OCI-LY3 (cell line): ENCODE results near the gene CBFA2T2.
"Not testable (repeated sequence)": the region's sequence is repeated elsewhere in the genome, so short reads cannot be mapped to it uniquely, and the experiment has no call there.

Experiments used
- H2AFZ ChIP-seq: fragments of 200-600, 300-600 bp; shearing (Covaris generic); 2 replicates; pipeline ENCODE4 v1.6.0; 2014; ENCODE audit warnings: antibody characterized with exemption, low read depth, low read length
- H3K27ac ChIP-seq: fragments of 200-600, 300-600 bp; sonication (generic); 2 replicates; pipeline ENCODE4 v1.5.1; 2014; ENCODE audit warnings: mild to moderate bottlenecking, low read length, moderate library complexity, mixed read lengths
- H3K27me3 ChIP-seq: fragments of 200-600, 300-600 bp; sonication (generic); 2 replicates; pipeline ENCODE4 v1.6.1; 2014; ENCODE audit warnings: low read depth, low read length, mixed read lengths
- H3K36me3 ChIP-seq: fragments of 200-600, 300-600 bp; sonication (generic); replicated peaks from 2 replicates; pipeline ENCODE3; 2014; ENCODE audit warnings: low read depth, low read length, mixed read lengths
- H3K4me1 ChIP-seq: fragments of 300-600, 200-600 bp; sonication (generic); 2 replicates; pipeline ENCODE4 v1.6.1; 2014; ENCODE audit warnings: low read length, mixed read lengths
- H3K4me2 ChIP-seq: fragments of 200-600, 300-600 bp; sonication (generic); 2 replicates; pipeline ENCODE4 v1.6.1; 2014; ENCODE audit warnings: low read length, mixed read lengths
- H3K4me3 ChIP-seq: fragments of 300-600, 200-600 bp; sonication (generic); 2 replicates; pipeline ENCODE4 v1.5.1; 2014; ENCODE audit warnings: antibody characterized with exemption, mild to moderate bottlenecking, low read length, moderate library complexity
- H3K79me2 ChIP-seq: fragments of 300-600, 200-600 bp; shearing (Covaris generic); 2 replicates; pipeline ENCODE4 v1.6.1; 2014; ENCODE audit warnings: mild to moderate bottlenecking, low read length, mixed read lengths
- H3K9ac ChIP-seq: fragments of 300-600, 200-600 bp; shearing (Covaris generic); 2 replicates; pipeline ENCODE4 v1.6.0; 2014; ENCODE audit warnings: mild to moderate bottlenecking, low read length, moderate library complexity
- H3K9me3 ChIP-seq: fragments of 200-600, 300-600 bp; shearing (Covaris generic); 2 replicates; pipeline ENCODE4 v1.6.1; 2014; ENCODE audit warnings: low read length, mixed read lengths; ENCODE audit not compliant: insufficient read depth
- H4K20me1 ChIP-seq: fragments of 200-600, 300-600 bp; sonication (generic); 2 replicates; pipeline ENCODE4 v1.6.1; 2016; ENCODE audit warnings: low read length, mixed read lengths; ENCODE audit not compliant: insufficient read depth
- EZH2phosphoT487 ChIP-seq: fragments of 200-600 bp; shearing (Covaris generic); IDR thresholded peaks from 2 replicates; pipeline ENCODE4 v1.6.1; 2018; ENCODE audit warnings: antibody characterized with exemption, mixed run types, low read depth
- TF ChIP-seq, protein P1 (sequence below): fragments of 200-600, 300-600 bp; sonication (generic); IDR thresholded peaks from 2 replicates; pipeline ENCODE4 v1.5.1; 2014; ENCODE audit warnings: antibody characterized with exemption, low read length, low read depth

Gene CBFA2T2

DNA sequence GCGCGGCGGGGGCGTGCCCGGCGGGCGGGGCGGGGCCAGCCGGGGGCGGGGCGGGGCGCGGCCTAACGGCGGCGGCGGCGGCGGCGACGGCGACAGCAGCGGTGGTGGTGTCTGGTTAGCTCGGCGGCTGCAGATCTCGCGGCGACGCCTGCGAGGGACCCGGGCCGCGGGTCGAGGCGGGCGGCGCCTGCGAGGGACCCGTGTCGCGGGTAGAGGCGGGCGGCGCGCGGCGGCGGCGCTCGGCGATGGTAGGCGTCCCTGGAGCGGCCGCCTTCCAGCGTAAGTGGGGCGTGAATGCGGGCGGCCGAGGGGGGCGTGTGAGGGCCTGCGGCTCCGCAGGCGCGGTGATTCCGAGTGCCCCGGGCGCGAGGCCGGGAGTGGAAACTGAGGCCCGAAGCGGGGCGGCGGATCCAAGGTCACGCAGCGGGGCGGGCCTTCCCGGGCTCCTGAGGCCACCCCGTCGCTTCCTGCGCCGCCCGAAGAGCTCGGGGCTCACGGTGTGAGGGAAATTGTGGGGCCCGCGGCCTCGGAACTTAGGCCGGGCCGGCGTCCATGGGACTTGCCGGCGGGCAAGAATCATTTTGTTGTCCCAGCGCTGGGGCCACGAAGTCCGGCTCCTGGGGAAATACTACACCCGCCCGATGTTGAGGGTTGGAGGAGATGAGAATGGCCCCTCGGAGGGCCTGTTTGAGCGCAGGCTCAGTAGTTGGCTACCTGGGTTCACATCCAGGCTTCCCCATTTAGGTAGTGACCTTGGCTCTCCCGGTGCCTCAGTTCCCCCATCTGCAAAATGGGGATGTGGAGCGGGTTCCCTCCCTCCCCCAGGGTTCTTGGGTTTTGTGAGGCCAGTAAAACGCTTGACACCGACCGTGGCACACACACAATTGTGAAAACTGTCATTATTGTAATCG, at the start of gene CBFA2T2:
Gene CBFA2T2 (plus strand): TSS at position 74 of the 911 bp plus-strand sequence. CDS start 172 bp downstream, at position 246.
- Histone ChIP-seq H2AFZ (peak within 1 kb of the TSS; percentile 58), H3K9me3 (no peaks in the 10 kb centered on the region), H3K4me2 (peak within 1 kb of the TSS; percentile 87), H3K36me3 (no peaks in the 10 kb centered on the region), H3K27ac (peak within 1 kb of the TSS; percentile 41), H3K9ac (peak within 1 kb of the TSS; percentile 72), H3K79me2 (peaks cover 11% of the 10 kb centered on the region), H4K20me1 (0 out of 2 replicates have a peak, but pooled peaks cover 3% of the 10 kb centered on the region), H3K4me1 (peaks cover 8% of the 10 kb centered on the region), H3K4me3 (peak within 1 kb of the TSS; percentile 86), H3K27me3 (no peaks in the 10 kb centered on the region)
- TF ChIP-seq EZH2phosphoT487: no peak
- TF ChIP-seq, protein P1, sequence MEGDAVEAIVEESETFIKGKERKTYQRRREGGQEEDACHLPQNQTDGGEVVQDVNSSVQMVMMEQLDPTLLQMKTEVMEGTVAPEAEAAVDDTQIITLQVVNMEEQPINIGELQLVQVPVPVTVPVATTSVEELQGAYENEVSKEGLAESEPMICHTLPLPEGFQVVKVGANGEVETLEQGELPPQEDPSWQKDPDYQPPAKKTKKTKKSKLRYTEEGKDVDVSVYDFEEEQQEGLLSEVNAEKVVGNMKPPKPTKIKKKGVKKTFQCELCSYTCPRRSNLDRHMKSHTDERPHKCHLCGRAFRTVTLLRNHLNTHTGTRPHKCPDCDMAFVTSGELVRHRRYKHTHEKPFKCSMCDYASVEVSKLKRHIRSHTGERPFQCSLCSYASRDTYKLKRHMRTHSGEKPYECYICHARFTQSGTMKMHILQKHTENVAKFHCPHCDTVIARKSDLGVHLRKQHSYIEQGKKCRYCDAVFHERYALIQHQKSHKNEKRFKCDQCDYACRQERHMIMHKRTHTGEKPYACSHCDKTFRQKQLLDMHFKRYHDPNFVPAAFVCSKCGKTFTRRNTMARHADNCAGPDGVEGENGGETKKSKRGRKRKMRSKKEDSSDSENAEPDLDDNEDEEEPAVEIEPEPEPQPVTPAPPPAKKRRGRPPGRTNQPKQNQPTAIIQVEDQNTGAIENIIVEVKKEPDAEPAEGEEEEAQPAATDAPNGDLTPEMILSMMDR: no peak

DNA sequence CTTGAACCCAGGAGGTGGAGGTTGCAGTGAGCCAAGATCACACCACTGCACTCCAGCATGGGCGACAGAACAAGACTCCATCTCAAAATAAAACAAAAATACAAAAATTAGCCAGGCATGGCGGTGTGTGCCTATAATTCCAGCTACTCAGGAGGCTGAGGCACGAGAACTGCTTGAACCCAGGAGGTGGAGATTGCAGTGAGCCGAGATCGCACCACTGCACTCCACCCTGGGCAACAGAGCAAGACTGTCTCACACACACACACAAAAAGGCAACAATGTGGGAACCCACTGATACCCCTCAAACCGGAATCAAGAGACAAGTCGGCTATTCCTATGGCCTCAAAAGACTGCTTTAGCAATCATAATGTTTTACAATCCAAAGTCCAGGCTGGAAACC, 49.3 kb upstream of the CBFA2T2 start:
- Histone ChIP-seq H3K27me3 (peaks cover 10% of the 10 kb centered on the region; the same call in 1 of the 2 replicates), H3K4me1 (peaks cover 35% of the 10 kb centered on the region)
- not testable (repeated sequence) for H2AFZ ChIP-seq, H3K36me3 ChIP-seq, H3K79me2 ChIP-seq, H3K9me3 ChIP-seq, H3K9ac ChIP-seq, H4K20me1 ChIP-seq, H3K4me3 ChIP-seq, H3K4me2 ChIP-seq, H3K27ac ChIP-seq

DNA sequence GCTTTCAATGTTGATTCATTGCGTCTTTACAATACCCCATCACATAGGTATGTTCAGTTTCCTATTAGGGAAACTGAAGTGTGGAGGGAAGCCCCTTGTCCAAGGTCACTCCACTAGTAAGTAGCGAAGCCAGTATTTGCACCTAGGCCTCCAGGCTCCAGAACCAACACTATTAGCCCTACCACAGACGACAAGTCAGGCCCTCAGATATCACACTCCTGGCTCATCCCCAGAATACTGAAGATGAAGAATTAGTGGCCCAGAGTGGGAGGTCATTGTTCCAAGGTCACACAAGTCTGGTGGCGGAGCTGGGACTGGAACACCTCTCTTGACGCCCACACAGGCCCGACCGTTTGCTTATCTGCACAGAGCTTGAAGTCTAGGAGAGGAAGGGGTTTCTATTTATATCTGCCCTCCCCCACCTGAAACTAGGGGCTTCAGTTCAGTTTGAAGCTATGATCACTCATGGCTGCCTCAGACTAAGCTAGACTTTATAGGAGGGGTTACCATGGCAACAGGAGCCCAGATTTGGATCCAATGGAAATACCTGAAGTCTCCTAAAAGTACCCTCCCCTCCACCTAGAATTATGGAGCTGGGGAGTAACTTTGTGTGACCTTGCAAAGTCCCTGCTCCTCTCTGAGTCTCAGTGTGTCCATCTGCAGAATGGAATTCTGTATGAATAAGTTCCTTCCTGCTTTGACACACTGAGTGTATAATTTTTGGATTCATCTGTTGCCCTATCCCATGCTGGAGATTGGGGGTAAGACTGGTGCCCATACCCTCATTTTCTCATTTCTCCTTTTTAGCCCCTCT, 48.5 kb upstream of the CBFA2T2 start:
- H3K4me2 ChIP-seq: no peak overlapping the region
- no peak overlapping the region for H3K27ac ChIP-seq
- no peak overlapping the region for H2AFZ ChIP-seq
- no peaks in the 10 kb centered on the region for H4K20me1 ChIP-seq
- H3K79me2 ChIP-seq: no peaks in the 10 kb centered on the region
- no peak overlapping the region for H3K9ac ChIP-seq
- peaks cover 10% of the 10 kb centered on the region; the same call in 1 of the 2 replicates for H3K27me3 ChIP-seq
- peaks cover 35% of the 10 kb centered on the region for H3K4me1 ChIP-seq
- no peaks in the 10 kb centered on the region for H3K9me3 ChIP-seq
- H3K4me3 ChIP-seq: no peak overlapping the region
- TF ChIP-seq, protein P1: no peak
- TF ChIP-seq EZH2phosphoT487: no peak
- H3K36me3 ChIP-seq: no peaks in the 10 kb centered on the region

DNA sequence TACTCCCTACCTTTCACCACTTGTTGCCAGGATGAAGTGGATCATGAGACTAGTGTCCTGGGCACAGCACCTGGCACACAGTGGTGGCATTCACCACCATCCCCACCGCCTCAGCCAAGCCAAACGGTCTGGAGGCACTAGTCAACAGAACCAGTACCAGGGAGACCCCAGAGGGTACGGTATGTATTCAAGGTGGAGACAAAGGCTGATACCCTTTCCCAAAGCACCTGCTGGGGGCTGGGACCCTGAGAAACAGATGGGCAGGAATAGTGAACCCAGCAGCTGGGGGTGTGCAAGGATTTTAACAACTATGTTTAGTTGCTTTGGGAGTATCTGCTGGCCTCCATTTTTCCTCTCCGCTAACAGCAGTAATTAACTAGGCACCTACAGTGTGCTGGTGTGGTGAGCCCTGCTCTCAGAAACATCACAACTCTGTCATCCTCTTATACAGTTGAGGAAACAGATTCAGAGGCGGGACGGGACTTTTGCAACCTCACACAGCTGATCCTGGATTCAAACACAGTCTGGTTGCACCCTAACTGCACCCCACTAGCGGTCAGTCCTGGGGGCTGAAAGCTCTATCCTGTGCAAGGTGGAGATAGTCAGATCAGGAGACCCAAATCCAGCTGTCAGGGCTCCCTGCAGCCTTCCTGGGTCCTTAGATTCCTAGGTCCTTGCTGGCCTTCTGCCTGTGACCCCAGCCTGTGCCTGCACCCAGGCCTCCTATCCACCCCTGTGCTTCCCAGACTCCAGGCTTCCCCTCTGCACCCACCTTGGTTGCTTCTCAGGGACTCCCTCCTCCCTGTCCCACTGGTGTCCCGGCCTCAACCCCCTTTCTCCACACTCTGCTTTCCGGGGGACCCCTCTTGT, 47.5 kb upstream of the CBFA2T2 start:
- Histone ChIP-seq H3K79me2 (no peaks in the 10 kb centered on the region), H3K9ac (peak overlapping the region; percentile 48), H3K27ac (no peak overlapping the region), H3K4me3 (peak overlapping the region; percentile 78), H3K9me3 (no peaks in the 10 kb centered on the region), H3K36me3 (no peaks in the 10 kb centered on the region), H3K4me2 (peak overlapping the region; percentile 97), H3K27me3 (peaks cover 10% of the 10 kb centered on the region; the same call in 1 of the 2 replicates), H2AFZ (peak overlapping the region; percentile 50; the same call in 1 of the 2 replicates), H3K4me1 (peaks cover 35% of the 10 kb centered on the region), H4K20me1 (no peaks in the 10 kb centered on the region)
- TF ChIP-seq, protein P1: no peak
- TF ChIP-seq EZH2phosphoT487: no peak
